ENCODE results near the gene MICAL1.

Gene MICAL1

DNA sequence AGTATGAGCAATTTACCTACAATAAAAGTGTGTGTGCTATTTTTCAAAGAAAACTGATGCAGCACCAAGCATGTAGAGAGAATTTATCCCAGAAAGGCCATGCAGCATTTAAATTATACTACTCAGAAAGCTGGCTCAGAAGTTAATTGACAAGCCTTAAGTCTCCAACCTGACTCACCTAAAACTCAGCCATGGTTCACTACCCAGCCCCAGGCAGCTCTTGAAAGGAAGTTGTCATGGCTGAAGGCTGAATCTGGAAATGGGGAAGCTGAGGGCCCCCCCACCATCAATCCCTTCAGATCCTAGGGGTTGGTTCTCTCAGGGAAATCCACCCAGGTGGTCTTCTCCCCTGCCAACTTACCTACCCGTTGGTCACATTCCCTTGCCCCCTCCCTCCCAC lies 34.8 kb downstream of the MICAL1 start:
- DNase-seq, result no peak

DNA sequence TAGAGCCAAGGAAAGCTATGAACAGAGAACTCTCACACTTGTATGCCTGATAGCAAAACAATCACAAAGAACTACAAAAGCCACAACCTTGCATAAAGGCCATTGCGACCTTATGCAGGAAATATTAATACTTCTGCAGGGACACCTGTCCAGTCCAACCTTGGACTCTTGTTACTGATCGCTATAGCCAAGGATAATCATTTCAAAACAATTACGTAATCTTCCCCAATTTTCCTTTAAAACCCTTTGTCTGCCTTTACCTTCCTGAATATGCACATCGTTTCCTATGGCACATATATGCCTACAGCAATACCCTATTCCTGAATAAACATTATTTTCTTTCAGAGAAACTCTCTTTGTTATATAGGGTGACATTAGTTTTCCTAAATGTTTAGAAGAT lies 37.9 kb downstream of the MICAL1 start:
- DNase-seq, result no peak

DNA sequence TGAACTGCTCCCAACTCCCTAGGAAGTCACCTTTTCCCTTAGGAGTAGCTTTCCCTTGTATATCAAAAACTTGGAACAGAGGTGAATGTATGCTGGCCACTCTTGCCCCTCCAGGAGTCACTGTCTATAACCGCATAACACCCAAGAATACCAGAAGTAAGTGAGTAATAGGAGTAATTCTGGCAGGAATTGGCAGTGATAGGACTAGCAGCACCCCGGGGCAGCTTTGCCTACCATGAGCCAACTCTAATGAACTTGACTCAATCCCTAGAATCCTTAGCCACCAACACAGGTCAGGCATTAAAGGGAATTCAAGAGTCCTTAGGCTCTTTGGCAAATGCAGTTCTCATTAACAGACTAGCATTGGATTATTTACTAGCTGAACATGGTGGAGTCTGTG lies 44.5 kb downstream of the MICAL1 start:
- no peak for DNase-seq

DNA sequence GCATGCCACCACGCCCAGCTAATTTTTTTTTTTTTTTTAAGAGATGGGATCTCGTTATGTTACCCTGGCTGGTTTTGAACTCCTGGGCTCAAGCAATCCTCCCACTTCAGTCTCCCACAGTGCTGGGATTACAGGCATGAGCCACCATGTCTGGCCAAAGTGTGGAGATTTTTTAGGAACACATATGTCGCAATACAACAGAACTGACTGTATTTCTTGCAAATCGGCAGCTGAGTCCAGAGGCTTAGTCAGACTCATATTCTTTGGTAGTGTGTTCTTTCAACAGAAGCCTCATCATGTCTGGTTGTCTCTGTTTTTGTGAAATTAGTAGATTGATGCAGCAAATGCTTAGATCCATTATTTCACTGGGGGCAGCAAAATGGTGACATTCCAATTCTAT lies 49.4 kb downstream of the MICAL1 start:
- DNase-seq, result no peak

DNA sequence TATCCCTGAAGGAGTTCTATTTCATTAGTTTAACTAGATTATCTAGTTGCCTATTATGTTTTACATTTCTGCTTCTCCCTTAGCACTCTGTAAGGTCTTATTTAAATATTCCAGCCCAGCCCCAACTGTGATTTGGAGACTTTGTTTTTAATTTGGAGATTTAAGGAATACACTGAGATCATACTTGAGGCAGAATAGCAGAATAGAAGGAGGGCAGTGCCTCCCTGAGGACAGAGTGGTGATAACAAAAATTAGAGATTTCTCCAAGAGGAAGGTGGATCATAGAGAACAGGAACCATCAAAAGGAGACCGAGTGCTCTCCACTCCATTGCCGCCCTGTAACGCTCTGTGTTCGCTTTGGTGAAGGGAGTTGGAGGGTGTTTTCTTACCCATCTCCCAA lies 58.6 kb downstream of the MICAL1 start:
- no peak for DNase-seq

DNA sequence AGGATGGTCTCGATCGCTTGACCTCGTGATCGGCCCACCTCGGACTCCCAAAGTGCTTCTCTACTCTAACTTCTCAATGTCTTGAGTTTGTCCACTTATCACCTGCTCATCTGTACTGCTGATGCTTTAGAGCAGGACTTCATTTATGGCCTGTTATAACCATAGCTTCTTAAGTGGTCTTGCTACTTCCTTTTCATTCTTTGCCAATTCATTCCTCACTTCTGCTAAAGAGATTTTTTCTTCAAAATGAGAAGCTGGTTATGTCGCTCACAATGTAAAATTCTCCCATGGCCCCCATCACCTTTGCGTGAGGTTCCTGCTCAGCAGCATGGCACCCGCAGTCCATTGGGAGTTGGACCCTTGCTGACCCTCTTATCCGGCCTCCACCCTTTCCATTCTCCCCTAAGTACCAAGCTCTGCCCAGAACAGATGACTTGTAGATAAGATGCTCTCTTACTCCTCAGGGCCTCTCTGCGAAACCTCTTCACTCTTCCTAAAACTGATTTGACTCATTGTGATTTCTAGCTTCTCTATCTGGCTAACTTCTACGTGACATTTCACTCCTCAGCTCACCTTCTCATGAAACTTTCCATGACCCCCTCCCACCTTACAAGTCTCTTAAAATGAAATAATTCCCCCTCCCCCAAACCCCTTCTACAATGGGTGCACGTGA lies 59.4 kb downstream of the MICAL1 start:
- no peak for DNase-seq

Data from COR-L47 (cell line).